ENCODE data around the gene ZBTB21. TPM values are rescaled to one million over a fixed set of nuclear protein-coding genes. Genes with fewer than 3 reads are reported as not detected.

Gene ZBTB21
- total RNA-seq, 4 donors from 2014 or later: 16.3 to 33.5 (median 18.6) TPM

- no peak overlapping the region for H3K27ac ChIP-seq
- H3K36me3 ChIP-seq: no peaks in the 10 kb centered on the region
- peaks cover under 1 to 3% of the 10 kb centered on the region in 2 donors for H3K4me1 ChIP-seq
- no peaks in the 10 kb centered on the region for H3K9me3 ChIP-seq
- no peak for DNase-seq
- H3K4me3 ChIP-seq (replicated peaks in 1 of 3): no peak overlapping the region
- H3K27me3 ChIP-seq: no peaks in the 10 kb centered on the region
- intact Hi-C loops (cut with DNase I): loop anchor here (5.0 kb wide), 1 partner anchor 88 kb away; no protein-coding TSS in a partner anchor
- TF ChIP-seq CTCF (IDR thresholded peaks at IDR 0.05): no peak
- TF ChIP-seq POLR2A (IDR thresholded peaks at IDR 0.05): no peak
- 77 to 82% methylated on average over 7 of the region's 7 CpGs for WGBS, 2 donors
These were observed 3.8 kb upstream of the ZBTB21 start for GRCh38 chr21:42013931-42014330.

GRCh38 chr21:42013376-42013775 is 3.2 kb upstream of the ZBTB21 start:
- Histone ChIP-seq H3K4me3 (replicated peaks in 1 of 3) (no peak overlapping the region), H3K36me3 (no peaks in the 10 kb centered on the region), H3K4me1 (peaks cover 5 to 6% of the 10 kb centered on the region in 2 donors), H3K9me3 (no peaks in the 10 kb centered on the region), H3K27ac (no peak overlapping the region), H3K27me3 (no peaks in the 10 kb centered on the region)
- TF ChIP-seq POLR2A (IDR thresholded peaks at IDR 0.05) (no peak), CTCF (IDR thresholded peaks at IDR 0.05) (no peak)
- 93 to 94% methylated on average over 4 of the region's 4 CpGs for WGBS, 2 donors
- no peak for DNase-seq
- intact Hi-C loops (cut with DNase I): loop anchor here (5.0 kb wide), 1 partner anchor 89 kb away; no protein-coding TSS in a partner anchor

- Histone ChIP-seq H3K36me3 (no peaks in the 10 kb centered on the region), H3K9me3 (no peaks in the 10 kb centered on the region), H3K27ac (no peak overlapping the region), H3K4me1 (peaks cover 5 to 6% of the 10 kb centered on the region in 2 donors), H3K4me3 (replicated peaks in 1 of 3) (no peak overlapping the region), H3K27me3 (no peaks in the 10 kb centered on the region)
- intact Hi-C loops (cut with DNase I): loop anchor here (5.0 kb wide), 1 partner anchor 89 kb away; no protein-coding TSS in a partner anchor
- WGBS, 2 donors: 94 to 95% methylated on average over 3 of the region's 3 CpGs
- TF ChIP-seq POLR2A (IDR thresholded peaks at IDR 0.05) (no peak), CTCF (IDR thresholded peaks at IDR 0.05) (no peak)
- no peak for DNase-seq
These were observed 2.7 kb upstream of the ZBTB21 start for GRCh38 chr21:42012763-42013329.

- peaks cover 5 to 6% of the 10 kb centered on the region in 2 donors for H3K4me1 ChIP-seq
- H3K4me3 ChIP-seq (replicated peaks in 1 of 3): no peak overlapping the region
- WGBS, 2 donors: 95 to 98% methylated on average over 9 of the region's 9 CpGs
- no peaks in the 10 kb centered on the region for H3K36me3 ChIP-seq
- no peak for TF ChIP-seq CTCF (IDR thresholded peaks at IDR 0.05)
- no peak for TF ChIP-seq POLR2A (IDR thresholded peaks at IDR 0.05)
- intact Hi-C loops (cut with DNase I): loop anchor here (5.0 kb wide), 1 partner anchor 90 kb away; no protein-coding TSS in a partner anchor
- H3K27ac ChIP-seq: no peak overlapping the region
- H3K9me3 ChIP-seq: no peaks in the 10 kb centered on the region
- no peak for DNase-seq
- no peaks in the 10 kb centered on the region for H3K27me3 ChIP-seq
These were observed 2.2 kb upstream of the ZBTB21 start for GRCh38 chr21:42012344-42012743.

Data from thyroid gland (tissue), 4 donors.